OCI-LY3 (cell line): ENCODE measurements around the gene NAV2.

Source experiments
- CTCF ChIP-seq: fragments of 200-600, 300-600 bp; sonication (generic); IDR thresholded peaks from 2 replicates; pipeline ENCODE4 v1.5.1; 2014; ENCODE audit warnings: antibody characterized with exemption, low read length, low read depth
- EZH2phosphoT487 ChIP-seq: fragments of 200-600 bp; shearing (Covaris generic); IDR thresholded peaks from 2 replicates; pipeline ENCODE4 v1.6.1; 2018; ENCODE audit warnings: antibody characterized with exemption, mixed run types, low read depth

GRCh38 chr11:19792510-19792909, 79.9 kb downstream of the NAV2 start:
- TF ChIP-seq CTCF (no peak), EZH2phosphoT487 (no peak)
